ENCODE results near the gene NVL. TPM values are rescaled to one million over a fixed set of nuclear protein-coding genes. Genes with fewer than 3 reads are reported as not detected.
A peak's percentile ranks its signal among the peaks of the same experiment; 100 is the strongest.

The NVL gene
- total RNA-seq, 1 donor from 2014 or later, result 36.2 TPM

DNA sequence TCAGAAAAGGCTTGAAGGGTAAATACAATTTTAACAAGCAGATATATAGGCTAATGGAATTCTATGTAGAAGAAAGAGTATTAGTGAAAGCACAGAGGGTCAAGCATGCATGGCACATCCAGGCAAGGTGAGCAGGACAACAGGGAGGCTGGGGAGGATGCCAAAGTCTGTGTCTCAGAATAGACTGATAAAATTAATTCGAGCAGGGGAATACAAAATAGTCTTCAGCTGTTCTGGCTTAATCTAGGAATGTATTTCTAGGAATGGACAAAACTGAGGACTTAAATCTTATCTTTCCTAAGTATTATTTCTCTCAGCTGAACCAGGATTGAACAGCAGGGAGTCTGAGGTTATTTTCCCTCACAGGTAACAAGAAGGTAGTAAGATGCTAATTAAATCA, 35.2 kb downstream of the NVL start:
- Mint-ChIP-seq H3K36me3 (ENCODE audit: low read depth, unreplicated experiment) (peaks cover 19% of the 10 kb centered on the region), H3K27ac (ENCODE audit: unreplicated experiment) (no peak overlapping the region), H3K27me3 (ENCODE audit: low read depth, unreplicated experiment) (no peaks in the 10 kb centered on the region)

DNA sequence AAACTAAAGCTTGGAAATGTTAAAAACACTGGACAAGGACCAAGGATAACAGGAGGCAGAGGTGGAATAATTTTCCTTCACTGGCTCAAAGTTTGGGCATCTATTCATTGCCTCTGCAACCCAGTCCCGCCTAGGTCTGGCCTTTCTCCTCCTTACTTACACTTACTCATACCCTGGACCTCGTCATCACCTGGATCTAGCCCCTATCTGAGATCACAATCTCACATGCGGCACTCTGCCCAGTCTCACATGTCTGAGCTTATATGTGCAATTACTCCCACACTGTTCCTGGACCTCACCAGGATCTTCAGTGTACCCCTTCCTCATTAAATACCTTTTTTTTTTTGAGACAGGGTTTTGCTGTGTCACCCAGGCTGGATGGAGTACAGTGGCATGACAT, 37.6 kb downstream of the NVL start:
- Histone ChIP-seq H2AFZ (ENCODE audit: low read depth, low read length) (no peak overlapping the region), H3K27me3 (ENCODE audit: insufficient read depth, low read length) (no peaks in the 10 kb centered on the region), H3K36me3 (ENCODE audit: insufficient read depth, low read length) (peaks cover 46% of the 10 kb centered on the region), H3K4me1 (ENCODE audit: insufficient read depth, low read length) (no peaks in the 10 kb centered on the region), H3K4me3 (ENCODE audit: insufficient read depth, low read depth, low read length) (no peak overlapping the region), H3K4me2 (ENCODE audit: low read length) (no peak overlapping the region), H3K79me2 (ENCODE audit: insufficient read depth, low read length) (no peaks in the 10 kb centered on the region), H4K20me1 (ENCODE audit: insufficient read depth, low read length) (no peaks in the 10 kb centered on the region), H3K27ac (ENCODE audit: low read depth, low read length) (no peak overlapping the region), H3K9me3 (ENCODE audit: insufficient read depth, low read depth, low read length) (no peaks in the 10 kb centered on the region), H3K9ac (ENCODE audit: low read length) (no peak overlapping the region)
- Mint-ChIP-seq H3K4me3 (ENCODE audit: unreplicated experiment) (no peak overlapping the region), H3K36me3 (ENCODE audit: low read depth, unreplicated experiment) (peaks cover 15% of the 10 kb centered on the region), H3K4me1 (ENCODE audit: low read depth, unreplicated experiment) (no peaks in the 10 kb centered on the region), H3K27me3 (ENCODE audit: low read depth, unreplicated experiment) (no peaks in the 10 kb centered on the region), H3K27ac (ENCODE audit: unreplicated experiment) (no peak overlapping the region), H3K9me3 (ENCODE audit: unreplicated experiment) (no peaks in the 10 kb centered on the region)
- DNase-seq (ENCODE audit: low read depth) (peak; percentile 51), FAIRE-seq (no peak)
- TF ChIP-seq, protein P1, sequence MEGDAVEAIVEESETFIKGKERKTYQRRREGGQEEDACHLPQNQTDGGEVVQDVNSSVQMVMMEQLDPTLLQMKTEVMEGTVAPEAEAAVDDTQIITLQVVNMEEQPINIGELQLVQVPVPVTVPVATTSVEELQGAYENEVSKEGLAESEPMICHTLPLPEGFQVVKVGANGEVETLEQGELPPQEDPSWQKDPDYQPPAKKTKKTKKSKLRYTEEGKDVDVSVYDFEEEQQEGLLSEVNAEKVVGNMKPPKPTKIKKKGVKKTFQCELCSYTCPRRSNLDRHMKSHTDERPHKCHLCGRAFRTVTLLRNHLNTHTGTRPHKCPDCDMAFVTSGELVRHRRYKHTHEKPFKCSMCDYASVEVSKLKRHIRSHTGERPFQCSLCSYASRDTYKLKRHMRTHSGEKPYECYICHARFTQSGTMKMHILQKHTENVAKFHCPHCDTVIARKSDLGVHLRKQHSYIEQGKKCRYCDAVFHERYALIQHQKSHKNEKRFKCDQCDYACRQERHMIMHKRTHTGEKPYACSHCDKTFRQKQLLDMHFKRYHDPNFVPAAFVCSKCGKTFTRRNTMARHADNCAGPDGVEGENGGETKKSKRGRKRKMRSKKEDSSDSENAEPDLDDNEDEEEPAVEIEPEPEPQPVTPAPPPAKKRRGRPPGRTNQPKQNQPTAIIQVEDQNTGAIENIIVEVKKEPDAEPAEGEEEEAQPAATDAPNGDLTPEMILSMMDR (IDR thresholded peaks at IDR 0.05; ENCODE audit: insufficient read depth, low read depth, low read length), result no peak
- no peak for TF ChIP-seq EZH2 (IDR thresholded peaks at IDR 0.05; ENCODE audit: insufficient read depth, low read length)

More for the DNA sequence above, 35.2 kb downstream of the NVL start:
- no peak for FAIRE-seq
- no peak overlapping the region for H3K9ac ChIP-seq (ENCODE audit: low read length)
- peaks cover 45% of the 10 kb centered on the region for H3K36me3 ChIP-seq (ENCODE audit: insufficient read depth, low read length)
- no peak for TF ChIP-seq EZH2 (IDR thresholded peaks at IDR 0.05; ENCODE audit: insufficient read depth, low read length)
- TF ChIP-seq, protein P1 (IDR thresholded peaks at IDR 0.05; ENCODE audit: insufficient read depth, low read depth, low read length), result no peak
- no peak for DNase-seq (ENCODE audit: low read depth)
- no peaks in the 10 kb centered on the region for H4K20me1 ChIP-seq (ENCODE audit: insufficient read depth, low read length)
- no peak overlapping the region for H3K4me3 ChIP-seq (ENCODE audit: insufficient read depth, low read depth, low read length)
- Mint-ChIP-seq H3K4me3 (ENCODE audit: unreplicated experiment) (no peak overlapping the region), H3K4me1 (ENCODE audit: low read depth, unreplicated experiment) (no peaks in the 10 kb centered on the region), H3K9me3 (ENCODE audit: unreplicated experiment) (no peaks in the 10 kb centered on the region)
- H3K4me2 ChIP-seq (ENCODE audit: low read length), result no peak overlapping the region
- H3K79me2 ChIP-seq (ENCODE audit: insufficient read depth, low read length), result no peaks in the 10 kb centered on the region
- no peak overlapping the region for H2AFZ ChIP-seq (ENCODE audit: low read depth, low read length)
- H3K4me1 ChIP-seq (ENCODE audit: insufficient read depth, low read length), result no peaks in the 10 kb centered on the region
- no peaks in the 10 kb centered on the region for H3K9me3 ChIP-seq (ENCODE audit: insufficient read depth, low read depth, low read length)
- no peak overlapping the region for H3K27ac ChIP-seq (ENCODE audit: low read depth, low read length)
- H3K27me3 ChIP-seq (ENCODE audit: insufficient read depth, low read length), result no peaks in the 10 kb centered on the region

DNA sequence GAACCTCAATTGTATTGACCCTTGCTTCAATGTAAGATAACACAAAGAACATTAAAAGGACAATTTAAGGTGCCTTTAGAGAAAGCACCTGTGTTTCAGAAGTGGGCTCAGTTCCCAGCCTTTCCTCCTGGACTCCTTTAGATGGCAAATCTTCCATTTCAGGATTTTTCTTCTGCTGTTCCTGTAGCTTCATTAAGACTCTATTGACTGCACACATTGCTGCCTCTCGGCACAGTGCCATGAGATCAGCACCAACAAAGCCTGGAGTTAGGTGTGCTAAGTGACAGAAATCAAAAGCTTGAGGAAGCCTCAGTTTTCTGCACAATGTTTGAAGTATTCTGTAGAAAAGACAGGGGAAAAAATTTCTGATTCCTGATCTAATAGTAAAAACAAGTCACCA, 40.6 kb downstream of the NVL start:
- Histone ChIP-seq H2AFZ (ENCODE audit: low read depth, low read length) (no peak overlapping the region), H3K36me3 (ENCODE audit: insufficient read depth, low read length) (peaks cover 46% of the 10 kb centered on the region), H3K9me3 (ENCODE audit: insufficient read depth, low read depth, low read length) (no peaks in the 10 kb centered on the region), H3K4me3 (ENCODE audit: insufficient read depth, low read depth, low read length) (no peak overlapping the region), H3K4me1 (ENCODE audit: insufficient read depth, low read length) (no peaks in the 10 kb centered on the region), H3K27me3 (ENCODE audit: insufficient read depth, low read length) (no peaks in the 10 kb centered on the region), H3K27ac (ENCODE audit: low read depth, low read length) (no peak overlapping the region), H3K9ac (ENCODE audit: low read length) (no peak overlapping the region), H4K20me1 (ENCODE audit: insufficient read depth, low read length) (no peaks in the 10 kb centered on the region), H3K79me2 (ENCODE audit: insufficient read depth, low read length) (no peaks in the 10 kb centered on the region), H3K4me2 (ENCODE audit: low read length) (no peak overlapping the region)
- Mint-ChIP-seq H3K27me3 (ENCODE audit: low read depth, unreplicated experiment) (no peaks in the 10 kb centered on the region), H3K9me3 (ENCODE audit: unreplicated experiment) (no peaks in the 10 kb centered on the region), H3K36me3 (ENCODE audit: low read depth, unreplicated experiment) (peaks cover 10% of the 10 kb centered on the region), H3K4me1 (ENCODE audit: low read depth, unreplicated experiment) (no peaks in the 10 kb centered on the region), H3K27ac (ENCODE audit: unreplicated experiment) (no peak overlapping the region), H3K4me3 (ENCODE audit: unreplicated experiment) (no peak overlapping the region)
- no peak for TF ChIP-seq EZH2 (IDR thresholded peaks at IDR 0.05; ENCODE audit: insufficient read depth, low read length)
- TF ChIP-seq, protein P1 (IDR thresholded peaks at IDR 0.05; ENCODE audit: insufficient read depth, low read depth, low read length), result no peak
- FAIRE-seq (no peak), DNase-seq (ENCODE audit: low read depth) (no peak)

All from astrocyte (in vitro differentiated cells and primary cell).